ENCODE results near the gene AFAP1.

The AFAP1 gene

GRCh38 chr4:7711307-7711963, 228.2 kb downstream of the AFAP1 start:
- DNase-seq (ENCODE audit: low spot score in 2 of 2) = no peak
- Mint-ChIP-seq H3K4me3 (no peak overlapping the region), H3K9me3 (no peaks in the 10 kb centered on the region)

GRCh38 chr4:7710576-7711306, 228.9 kb downstream of the AFAP1 start:
- ATAC-seq (replicated peaks; ENCODE audit: extremely low read depth, poor library complexity, severe bottlenecking) (no peak), DNase-seq (ENCODE audit: low spot score in 2 of 2) (no peak)
- Mint-ChIP-seq H3K36me3 (ENCODE audit: insufficient read depth) (no peaks in the 10 kb centered on the region), H3K27me3 (no peaks in the 10 kb centered on the region), H3K27ac (ENCODE audit: low read depth) (peak overlapping the region; percentile 32), H3K4me3 (no peak overlapping the region), H3K9me3 (no peaks in the 10 kb centered on the region), H3K4me1 (no peaks in the 10 kb centered on the region)

More at GRCh38 chr4:7711307-7711963, 228.2 kb downstream of the AFAP1 start:
- no peak for ATAC-seq (replicated peaks; ENCODE audit: extremely low read depth, poor library complexity, severe bottlenecking)
- Mint-ChIP-seq H3K4me1 (no peaks in the 10 kb centered on the region), H3K27me3 (no peaks in the 10 kb centered on the region), H3K27ac (ENCODE audit: low read depth) (no peak overlapping the region), H3K36me3 (ENCODE audit: insufficient read depth) (no peaks in the 10 kb centered on the region)

- ATAC-seq (replicated peaks; ENCODE audit: extremely low read depth, poor library complexity, severe bottlenecking) (no peak), DNase-seq (ENCODE audit: low spot score in 2 of 2) (no peak)
- no peak overlapping the region for H3K4me3 Mint-ChIP-seq
- no peaks in the 10 kb centered on the region for H3K4me1 Mint-ChIP-seq
- peak overlapping the region; percentile 32 for H3K27ac Mint-ChIP-seq (ENCODE audit: low read depth)
- no peaks in the 10 kb centered on the region for H3K9me3 Mint-ChIP-seq
- no peaks in the 10 kb centered on the region for H3K27me3 Mint-ChIP-seq
- no peaks in the 10 kb centered on the region for H3K36me3 Mint-ChIP-seq (ENCODE audit: insufficient read depth)
These were observed 229.5 kb downstream of the AFAP1 start for GRCh38 chr4:7710126-7710525.

- Mint-ChIP-seq H3K9me3 (no peaks in the 10 kb centered on the region), H3K4me3 (no peak overlapping the region), H3K36me3 (ENCODE audit: insufficient read depth) (no peaks in the 10 kb centered on the region), H3K27me3 (no peaks in the 10 kb centered on the region), H3K4me1 (no peaks in the 10 kb centered on the region), H3K27ac (ENCODE audit: low read depth) (no peak overlapping the region)
- DNase-seq (ENCODE audit: low spot score in 2 of 2) = no peak
- no peak for ATAC-seq (replicated peaks; ENCODE audit: extremely low read depth, poor library complexity, severe bottlenecking)
These were observed 230.2 kb downstream of the AFAP1 start for GRCh38 chr4:7709431-7709830.

DNA sequence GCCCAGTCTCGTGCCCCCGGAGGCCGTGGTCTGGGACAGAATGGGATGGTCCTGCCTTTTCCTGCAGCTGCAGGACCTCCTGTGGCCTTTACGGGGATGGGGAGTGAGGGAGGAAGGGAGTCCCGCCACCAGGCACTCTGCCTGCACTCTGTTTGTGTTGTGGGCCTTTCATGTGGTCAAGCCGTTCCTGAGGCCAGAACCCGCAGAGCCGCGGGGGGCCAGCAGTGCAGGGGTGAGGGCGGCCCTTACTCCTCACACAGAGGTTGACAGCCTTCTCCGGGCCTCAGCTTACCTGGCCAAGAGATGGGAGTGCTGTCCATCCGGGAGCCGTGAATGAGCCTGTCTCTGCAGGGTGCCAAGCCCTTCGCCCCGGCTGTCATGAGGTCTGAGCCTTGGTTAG, 230.7 kb downstream of the AFAP1 start:
- DNase-seq (ENCODE audit: low spot score in 2 of 2) = no peak
- Mint-ChIP-seq H3K9me3 (no peaks in the 10 kb centered on the region), H3K4me1 (no peaks in the 10 kb centered on the region), H3K36me3 (ENCODE audit: insufficient read depth) (no peaks in the 10 kb centered on the region), H3K27ac (ENCODE audit: low read depth) (no peak overlapping the region), H3K27me3 (no peaks in the 10 kb centered on the region), H3K4me3 (no peak overlapping the region)
- no peak for ATAC-seq (replicated peaks; ENCODE audit: extremely low read depth, poor library complexity, severe bottlenecking)

All from central memory CD8-positive, alpha-beta T cell (primary cell).